ENCODE measurements around the gene XPOT. TPM values are rescaled to one million over a fixed set of nuclear protein-coding genes. Genes with fewer than 3 reads are reported as not detected.
A peak's percentile ranks its signal among the peaks of the same experiment; 100 is the strongest.

XPOT gene
- total and polyA plus RNA-seq, 2 experiments from 2014 or later = 42.7 to 66.1 TPM

DNA sequence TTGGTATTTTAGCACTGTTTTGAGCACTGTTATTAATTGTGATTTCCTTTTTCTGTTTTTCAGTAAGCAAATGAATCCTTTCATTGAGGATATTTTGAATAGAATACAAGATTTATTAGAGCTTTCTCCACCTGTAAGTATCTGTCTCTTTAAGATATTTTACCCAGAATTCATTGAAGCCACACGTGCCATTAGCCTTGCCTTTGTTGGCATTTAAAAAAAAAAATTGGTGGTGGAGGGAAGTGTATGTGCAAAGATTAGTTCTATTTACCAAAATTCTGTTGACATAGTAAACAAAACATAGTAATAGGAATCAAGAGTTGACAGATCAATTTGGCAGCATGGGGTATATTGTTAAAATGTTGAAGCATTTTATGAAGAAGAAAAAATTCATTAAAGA is 23.8 kb downstream of the XPOT start:
- DNase-seq (ENCODE audit: low spot score) = no peak
- TF ChIP-seq EZH2 (IDR thresholded peaks at IDR 0.05; ENCODE audit: borderline replicate concordance) (no peak), EZH2phosphoT487 (IDR thresholded peaks at IDR 0.05; ENCODE audit: low read depth, severe bottlenecking, unreplicated experiment) (no peak)
- TF ChIP-seq, protein P1, sequence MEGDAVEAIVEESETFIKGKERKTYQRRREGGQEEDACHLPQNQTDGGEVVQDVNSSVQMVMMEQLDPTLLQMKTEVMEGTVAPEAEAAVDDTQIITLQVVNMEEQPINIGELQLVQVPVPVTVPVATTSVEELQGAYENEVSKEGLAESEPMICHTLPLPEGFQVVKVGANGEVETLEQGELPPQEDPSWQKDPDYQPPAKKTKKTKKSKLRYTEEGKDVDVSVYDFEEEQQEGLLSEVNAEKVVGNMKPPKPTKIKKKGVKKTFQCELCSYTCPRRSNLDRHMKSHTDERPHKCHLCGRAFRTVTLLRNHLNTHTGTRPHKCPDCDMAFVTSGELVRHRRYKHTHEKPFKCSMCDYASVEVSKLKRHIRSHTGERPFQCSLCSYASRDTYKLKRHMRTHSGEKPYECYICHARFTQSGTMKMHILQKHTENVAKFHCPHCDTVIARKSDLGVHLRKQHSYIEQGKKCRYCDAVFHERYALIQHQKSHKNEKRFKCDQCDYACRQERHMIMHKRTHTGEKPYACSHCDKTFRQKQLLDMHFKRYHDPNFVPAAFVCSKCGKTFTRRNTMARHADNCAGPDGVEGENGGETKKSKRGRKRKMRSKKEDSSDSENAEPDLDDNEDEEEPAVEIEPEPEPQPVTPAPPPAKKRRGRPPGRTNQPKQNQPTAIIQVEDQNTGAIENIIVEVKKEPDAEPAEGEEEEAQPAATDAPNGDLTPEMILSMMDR (IDR thresholded peaks at IDR 0.05; ENCODE audit: poor library complexity) = no peak
- Histone ChIP-seq H3K36me3 (replicated peaks; ENCODE audit: insufficient read depth, low read depth) (no peaks in the 10 kb centered on the region), H3K27me3 (no peaks in the 10 kb centered on the region), H3K27ac (no peak overlapping the region), H3K9me2 (replicated peaks; ENCODE audit: insufficient read depth) (no peaks in the 10 kb centered on the region), H3K9me3 (ENCODE audit: low read depth) (no peaks in the 10 kb centered on the region), H3K4me2 (no peak overlapping the region), H3K4me1 (ENCODE audit: insufficient read depth) (no peaks in the 10 kb centered on the region), H2AFZ (no peak overlapping the region), H4K20me1 (ENCODE audit: insufficient read depth, poor library complexity, severe bottlenecking) (no peaks in the 10 kb centered on the region), H3K79me2 (no peaks in the 10 kb centered on the region), H3K4me3 (no peak overlapping the region)
- WGBS (ENCODE audit: low lambda C conversion rate, missing lambda C conversion rate) = 55% methylated on average over 1 of the region's 1 CpG

DNA sequence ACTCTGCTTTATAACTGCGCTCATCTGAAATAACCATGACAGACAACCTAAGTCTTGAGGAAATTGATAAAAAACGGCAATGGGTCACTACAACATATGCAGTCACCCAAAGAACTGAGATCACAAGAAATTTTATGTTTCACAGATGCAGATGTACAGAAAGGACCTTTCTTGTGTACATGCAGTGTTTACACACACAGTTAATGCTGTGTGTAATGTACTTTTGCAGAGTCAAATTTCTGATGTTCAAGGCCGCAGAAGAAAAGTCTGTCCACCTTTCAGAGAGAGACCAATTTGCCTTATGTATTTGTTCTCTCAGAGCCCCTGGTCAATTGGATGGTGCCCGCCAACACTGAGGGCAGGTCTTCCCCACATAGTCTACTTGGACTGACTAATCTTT is 24.8 kb downstream of the XPOT start:
- H3K27ac ChIP-seq = no peak overlapping the region
- no peak overlapping the region for H3K4me2 ChIP-seq
- H2AFZ ChIP-seq = no peak overlapping the region
- no peaks in the 10 kb centered on the region for H3K79me2 ChIP-seq
- H3K9me3 ChIP-seq (ENCODE audit: low read depth) = no peaks in the 10 kb centered on the region
- no peaks in the 10 kb centered on the region for H3K9me2 ChIP-seq (replicated peaks; ENCODE audit: insufficient read depth)
- H3K4me3 ChIP-seq = no peak overlapping the region
- H4K20me1 ChIP-seq (ENCODE audit: insufficient read depth, poor library complexity, severe bottlenecking) = no peaks in the 10 kb centered on the region
- DNase-seq (ENCODE audit: low spot score) = no peak
- TF ChIP-seq EZH2 (IDR thresholded peaks at IDR 0.05; ENCODE audit: borderline replicate concordance) (no peak), EZH2phosphoT487 (IDR thresholded peaks at IDR 0.05; ENCODE audit: low read depth, severe bottlenecking, unreplicated experiment) (no peak)
- TF ChIP-seq, protein P1 (IDR thresholded peaks at IDR 0.05; ENCODE audit: poor library complexity) = no peak
- H3K4me1 ChIP-seq (ENCODE audit: insufficient read depth) = no peaks in the 10 kb centered on the region
- no peaks in the 10 kb centered on the region for H3K36me3 ChIP-seq (replicated peaks; ENCODE audit: insufficient read depth, low read depth)
- 98% methylated on average over 4 of the region's 4 CpGs for WGBS (ENCODE audit: low lambda C conversion rate, missing lambda C conversion rate)
- H3K27me3 ChIP-seq = no peaks in the 10 kb centered on the region

DNA sequence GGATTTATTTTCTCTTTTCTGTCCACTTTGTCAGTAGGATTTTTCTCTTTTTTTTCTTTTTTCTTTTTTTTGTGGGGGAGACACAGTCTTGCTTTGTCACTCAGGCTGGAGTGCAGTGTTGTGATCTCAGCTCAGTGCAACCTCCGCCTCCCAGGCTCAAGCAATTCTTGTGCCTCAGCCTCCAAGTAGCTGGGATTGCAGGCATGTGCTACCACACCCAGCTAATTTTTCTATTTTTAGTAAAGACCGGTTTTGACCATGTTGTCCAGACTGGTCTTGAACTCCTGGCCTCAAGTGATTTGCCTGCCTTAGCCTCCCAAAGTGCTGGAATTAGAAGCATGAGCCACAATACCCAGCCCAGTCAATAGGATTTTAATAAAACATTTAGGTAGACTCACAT is 26.7 kb downstream of the XPOT start:
- TF ChIP-seq EZH2phosphoT487 (IDR thresholded peaks at IDR 0.05; ENCODE audit: low read depth, severe bottlenecking, unreplicated experiment) (no peak), EZH2 (IDR thresholded peaks at IDR 0.05; ENCODE audit: borderline replicate concordance) (no peak)
- TF ChIP-seq, protein P1 (IDR thresholded peaks at IDR 0.05; ENCODE audit: poor library complexity) = no peak
- Histone ChIP-seq H2AFZ (no peak overlapping the region), H3K9me3 (ENCODE audit: low read depth) (no peaks in the 10 kb centered on the region), H3K27ac (no peak overlapping the region), H3K4me2 (no peak overlapping the region), H3K79me2 (no peaks in the 10 kb centered on the region), H3K4me3 (no peak overlapping the region), H3K36me3 (replicated peaks; ENCODE audit: insufficient read depth, low read depth) (no peaks in the 10 kb centered on the region), H3K9me2 (replicated peaks; ENCODE audit: insufficient read depth) (no peaks in the 10 kb centered on the region), H3K27me3 (no peaks in the 10 kb centered on the region), H4K20me1 (ENCODE audit: insufficient read depth, poor library complexity, severe bottlenecking) (no peaks in the 10 kb centered on the region), H3K4me1 (ENCODE audit: insufficient read depth) (no peaks in the 10 kb centered on the region)
- WGBS (ENCODE audit: low lambda C conversion rate, missing lambda C conversion rate) = 84% methylated on average over 2 of the region's 2 CpGs
- no peak for DNase-seq (ENCODE audit: low spot score)

DNA sequence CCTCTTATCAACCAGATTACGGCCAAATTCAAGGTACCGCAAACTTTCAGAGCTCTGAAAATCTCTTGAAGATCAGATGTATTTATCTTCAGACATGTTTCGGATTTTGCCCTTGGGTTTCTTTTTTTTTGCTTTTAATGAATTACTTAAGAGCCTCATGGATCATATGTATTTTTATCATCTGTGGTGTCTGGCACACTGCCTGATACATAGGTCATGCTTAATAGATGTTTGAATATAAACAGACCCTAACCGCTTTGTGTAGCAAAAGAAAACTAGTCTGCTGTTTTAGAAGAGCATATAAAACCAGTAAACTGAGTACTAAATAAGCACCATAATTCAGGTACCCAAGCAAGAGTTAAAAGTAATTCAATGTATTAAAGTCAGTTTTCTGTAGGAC is 27.6 kb downstream of the XPOT start:
- Histone ChIP-seq H3K9me3 (ENCODE audit: low read depth) (no peaks in the 10 kb centered on the region), H3K79me2 (no peaks in the 10 kb centered on the region), H2AFZ (no peak overlapping the region), H4K20me1 (ENCODE audit: insufficient read depth, poor library complexity, severe bottlenecking) (no peaks in the 10 kb centered on the region), H3K9me2 (replicated peaks; ENCODE audit: insufficient read depth) (no peaks in the 10 kb centered on the region), H3K4me1 (ENCODE audit: insufficient read depth) (no peaks in the 10 kb centered on the region), H3K4me3 (no peak overlapping the region), H3K4me2 (no peak overlapping the region), H3K27ac (peak overlapping the region; percentile 6), H3K27me3 (no peaks in the 10 kb centered on the region), H3K36me3 (replicated peaks; ENCODE audit: insufficient read depth, low read depth) (no peaks in the 10 kb centered on the region)
- 70% methylated on average over 4 of the region's 4 CpGs for WGBS (ENCODE audit: low lambda C conversion rate, missing lambda C conversion rate)
- TF ChIP-seq EZH2 (IDR thresholded peaks at IDR 0.05; ENCODE audit: borderline replicate concordance) (no peak), EZH2phosphoT487 (IDR thresholded peaks at IDR 0.05; ENCODE audit: low read depth, severe bottlenecking, unreplicated experiment) (no peak)
- TF ChIP-seq, protein P1 (IDR thresholded peaks at IDR 0.05; ENCODE audit: poor library complexity) = no peak
- no peak for DNase-seq (ENCODE audit: low spot score)
